ENCODE results near the gene RBM42.

The RBM42 gene

DNA sequence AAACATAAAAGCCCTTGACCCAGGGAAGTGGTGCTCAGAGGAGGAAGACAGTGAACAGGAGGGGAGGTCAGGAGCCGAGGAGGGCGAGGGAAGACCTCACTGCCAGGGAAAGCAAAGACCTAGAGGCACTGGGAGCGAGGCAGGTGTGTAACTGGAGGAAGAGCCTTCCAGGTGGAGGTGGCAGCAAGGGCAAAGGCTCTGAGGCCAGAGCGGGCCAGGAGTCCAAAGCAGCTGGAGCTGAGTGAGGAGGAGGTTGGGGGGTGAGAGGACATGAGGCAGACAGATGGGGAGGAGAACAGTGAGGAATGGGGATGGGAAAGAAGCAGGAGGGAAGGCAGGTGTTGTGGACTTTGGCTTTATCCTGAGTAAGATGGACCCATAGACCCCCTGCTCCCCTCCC, 41.1 kb downstream of the RBM42 start:
- DNase-seq: no peak
- H3K4me3 ChIP-seq (ENCODE audit: low read depth, low read length): no peak overlapping the region
- H3K4me1 ChIP-seq: no peaks in the 10 kb centered on the region
- H3K36me3 ChIP-seq: no peaks in the 10 kb centered on the region
- peaks cover 64% of the 10 kb centered on the region for H3K27me3 ChIP-seq
- TF ChIP-seq, protein P1, sequence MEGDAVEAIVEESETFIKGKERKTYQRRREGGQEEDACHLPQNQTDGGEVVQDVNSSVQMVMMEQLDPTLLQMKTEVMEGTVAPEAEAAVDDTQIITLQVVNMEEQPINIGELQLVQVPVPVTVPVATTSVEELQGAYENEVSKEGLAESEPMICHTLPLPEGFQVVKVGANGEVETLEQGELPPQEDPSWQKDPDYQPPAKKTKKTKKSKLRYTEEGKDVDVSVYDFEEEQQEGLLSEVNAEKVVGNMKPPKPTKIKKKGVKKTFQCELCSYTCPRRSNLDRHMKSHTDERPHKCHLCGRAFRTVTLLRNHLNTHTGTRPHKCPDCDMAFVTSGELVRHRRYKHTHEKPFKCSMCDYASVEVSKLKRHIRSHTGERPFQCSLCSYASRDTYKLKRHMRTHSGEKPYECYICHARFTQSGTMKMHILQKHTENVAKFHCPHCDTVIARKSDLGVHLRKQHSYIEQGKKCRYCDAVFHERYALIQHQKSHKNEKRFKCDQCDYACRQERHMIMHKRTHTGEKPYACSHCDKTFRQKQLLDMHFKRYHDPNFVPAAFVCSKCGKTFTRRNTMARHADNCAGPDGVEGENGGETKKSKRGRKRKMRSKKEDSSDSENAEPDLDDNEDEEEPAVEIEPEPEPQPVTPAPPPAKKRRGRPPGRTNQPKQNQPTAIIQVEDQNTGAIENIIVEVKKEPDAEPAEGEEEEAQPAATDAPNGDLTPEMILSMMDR (IDR thresholded peaks at IDR 0.05; ENCODE audit: low read depth, low read length): no peak
- no peaks in the 10 kb centered on the region for H3K9me3 ChIP-seq

DNA sequence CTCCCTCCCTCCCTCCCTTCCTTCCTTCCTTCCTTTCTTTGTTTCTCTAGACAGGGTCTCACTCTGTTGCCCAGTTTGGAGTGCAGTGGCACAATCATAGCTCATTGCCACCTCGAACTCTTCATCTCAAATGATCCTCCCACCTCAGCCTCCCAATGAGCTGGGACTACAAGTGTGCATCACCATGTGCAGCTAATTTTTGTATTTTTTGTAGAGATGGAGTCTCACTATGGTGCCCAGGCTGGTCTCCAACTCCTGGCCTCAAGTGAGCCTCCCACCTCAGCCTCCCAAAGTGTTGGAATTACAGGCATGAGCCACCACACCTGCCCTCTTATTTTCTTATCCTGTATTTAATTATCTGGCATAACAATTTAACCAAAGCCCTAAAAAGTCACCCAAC, 41.9 kb downstream of the RBM42 start:
- TF ChIP-seq, protein P1 (IDR thresholded peaks at IDR 0.05; ENCODE audit: low read depth, low read length): no peak
- no peaks in the 10 kb centered on the region for H3K4me1 ChIP-seq
- no peaks in the 10 kb centered on the region for H3K9me3 ChIP-seq
- H3K36me3 ChIP-seq: no peaks in the 10 kb centered on the region
- no peak for DNase-seq
- no peak overlapping the region for H3K4me3 ChIP-seq (ENCODE audit: low read depth, low read length)
- H3K27me3 ChIP-seq: peaks cover 67% of the 10 kb centered on the region

DNA sequence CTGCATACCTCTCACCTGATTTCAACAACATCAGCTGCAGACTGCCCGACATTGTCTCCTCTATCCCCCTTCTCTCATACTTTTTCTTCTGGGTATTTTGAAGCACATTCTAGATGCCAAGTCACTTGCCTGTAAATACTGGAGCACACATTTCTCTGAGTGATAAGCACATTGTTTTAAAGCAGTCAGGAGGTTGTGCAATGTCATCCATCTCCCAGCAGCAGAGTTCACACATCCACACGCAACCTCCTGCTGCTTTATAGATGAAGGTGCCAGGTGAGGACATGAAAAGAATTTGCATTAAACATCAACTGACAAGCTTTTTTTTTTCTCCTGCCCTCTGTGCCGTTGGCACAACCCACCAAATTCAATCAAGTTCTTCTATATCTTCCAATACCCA, 43.0 kb downstream of the RBM42 start:
- Histone ChIP-seq H3K27me3 (peaks cover 67% of the 10 kb centered on the region), H3K4me3 (ENCODE audit: low read depth, low read length) (no peak overlapping the region), H3K4me1 (no peaks in the 10 kb centered on the region), H3K9me3 (no peaks in the 10 kb centered on the region), H3K36me3 (no peaks in the 10 kb centered on the region)
- DNase-seq: no peak
- TF ChIP-seq, protein P1 (IDR thresholded peaks at IDR 0.05; ENCODE audit: low read depth, low read length): no peak

DNA sequence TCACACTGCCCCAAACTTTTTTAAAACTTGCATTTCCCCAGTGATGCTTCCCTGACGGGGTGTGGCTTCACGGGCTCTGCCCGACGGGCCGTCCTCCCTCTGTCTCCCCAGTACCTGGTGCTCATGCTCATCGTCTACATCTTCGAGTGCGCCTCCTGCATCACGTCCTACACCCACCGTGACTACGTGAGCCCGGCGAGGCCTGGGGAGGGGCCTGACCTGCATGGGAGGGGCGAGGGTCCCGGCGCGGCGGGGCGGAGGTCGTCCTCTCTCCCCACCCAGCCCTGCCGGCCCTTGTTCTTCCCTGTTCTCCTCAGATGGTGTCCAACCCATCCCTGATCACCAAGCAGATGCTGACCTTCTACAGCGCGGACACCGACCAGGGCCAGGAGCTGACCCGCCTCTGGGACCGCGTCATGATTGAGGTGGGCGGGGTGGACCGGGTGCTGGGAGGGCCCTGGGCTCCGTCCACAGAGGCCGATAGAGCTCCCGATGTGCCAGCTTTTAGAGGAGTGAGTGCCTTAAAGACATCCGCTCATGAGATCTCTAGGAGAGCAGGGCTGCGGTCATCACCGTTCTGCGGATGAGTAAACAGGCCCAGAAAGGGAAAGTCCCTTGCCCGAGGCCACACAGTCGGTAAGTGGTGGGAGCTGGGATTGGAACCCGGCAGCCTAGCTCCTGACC, 44.4 kb downstream of the RBM42 start:
- H3K27me3 ChIP-seq: peaks cover 54% of the 10 kb centered on the region
- no peaks in the 10 kb centered on the region for H3K36me3 ChIP-seq
- H3K4me3 ChIP-seq (ENCODE audit: low read depth, low read length): peak overlapping the region; percentile 35
- DNase-seq: peak; percentile 33
- no peaks in the 10 kb centered on the region for H3K4me1 ChIP-seq
- TF ChIP-seq, protein P1 (IDR thresholded peaks at IDR 0.05; ENCODE audit: low read depth, low read length): no peak
- H3K9me3 ChIP-seq: no peaks in the 10 kb centered on the region

DNA sequence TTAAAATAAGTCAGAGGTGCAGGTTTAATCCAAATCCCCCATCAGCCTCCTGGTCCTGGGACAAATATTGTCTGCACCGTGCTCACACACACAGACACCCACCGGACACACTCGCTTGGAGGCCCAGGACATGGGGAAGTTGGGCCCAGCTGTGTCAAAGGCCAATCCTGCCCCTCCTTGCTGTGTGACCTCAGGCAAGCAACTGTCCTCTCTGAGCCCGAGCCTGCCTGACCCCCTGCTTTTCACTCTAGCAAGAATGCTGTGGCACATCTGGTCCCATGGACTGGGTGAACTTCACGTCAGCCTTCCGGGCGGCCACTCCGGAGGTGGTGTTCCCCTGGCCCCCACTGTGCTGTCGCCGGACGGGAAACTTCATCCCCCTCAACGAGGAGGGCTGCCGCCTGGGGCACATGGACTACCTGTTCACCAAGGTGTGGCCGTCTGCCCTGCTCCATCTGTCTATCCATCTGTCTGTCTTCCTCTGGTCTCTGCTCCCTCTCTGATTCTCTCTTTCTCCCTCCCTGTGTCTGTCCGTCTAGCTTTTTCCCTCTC, 46.8 kb downstream of the RBM42 start:
- Histone ChIP-seq H3K36me3 (no peaks in the 10 kb centered on the region), H3K4me3 (ENCODE audit: low read depth, low read length) (no peak overlapping the region), H3K4me1 (no peaks in the 10 kb centered on the region), H3K27me3 (peaks cover 36% of the 10 kb centered on the region), H3K9me3 (no peaks in the 10 kb centered on the region)
- DNase-seq: no peak
- TF ChIP-seq, protein P1 (IDR thresholded peaks at IDR 0.05; ENCODE audit: low read depth, low read length): no peak
